ENCODE measurements around the gene KIF3C.
"Not testable (repeated sequence)": the region's sequence is repeated elsewhere in the genome, so short reads cannot be mapped to it uniquely, and the experiment has no call there.

Gene KIF3C

GRCh38 chr2:25998816-25999383, 16.6 kb upstream of the KIF3C start:
- not testable (repeated sequence) for DNase-seq

- DNase-seq, result no peak
Observed at GRCh38 chr2:25996844-25997243, 14.5 kb upstream of the KIF3C start.

GRCh38 chr2:25994509-25994908, 12.2 kb upstream of the KIF3C start:
- no peak for DNase-seq

GRCh38 chr2:25993049-25993448, 10.8 kb upstream of the KIF3C start:
- DNase-seq, result no peak

GRCh38 chr2:25992556-25992955, 10.3 kb upstream of the KIF3C start:
- DNase-seq, result no peak

- DNase-seq, result no peak
Observed at GRCh38 chr2:25991965-25992364, 9.7 kb upstream of the KIF3C start.

- no peak for DNase-seq
Observed at GRCh38 chr2:25989154-25989553, 6.9 kb upstream of the KIF3C start.

GRCh38 chr2:25988134-25988533, 5.8 kb upstream of the KIF3C start:
- DNase-seq, result no peak

GRCh38 chr2:25983735-25984134, 1.4 kb upstream of the KIF3C start:
- DNase-seq, result no peak

GRCh38 chr2:25982968-25983280, 627 bp upstream of the KIF3C start:
- no peak for DNase-seq

- no peak for DNase-seq
Observed at GRCh38 chr2:25981596-25982272, 563 bp downstream of the KIF3C start.

- DNase-seq, result no peak
Observed at GRCh38 chr2:25980951-25981350, 1.3 kb downstream of the KIF3C start.

GRCh38 chr2:25980076-25980887, 2.0 kb downstream of the KIF3C start:
- DNase-seq, result no peak

- no peak for DNase-seq
Observed at GRCh38 chr2:25979001-25979400, 3.3 kb downstream of the KIF3C start.

- DNase-seq, result no peak
Observed at GRCh38 chr2:25977768-25978167, 4.5 kb downstream of the KIF3C start.

GRCh38 chr2:25976983-25977741, 5.1 kb downstream of the KIF3C start:
- DNase-seq, result no peak

- DNase-seq, result no peak
Observed at GRCh38 chr2:25972049-25972823, 10.1 kb downstream of the KIF3C start.

- DNase-seq, result no peak
Observed at GRCh38 chr2:25971596-25971995, 10.7 kb downstream of the KIF3C start.

GRCh38 chr2:25966531-25967270, 15.6 kb downstream of the KIF3C start:
- no peak for DNase-seq

- no peak for DNase-seq
Observed at GRCh38 chr2:25964891-25965290, 17.4 kb downstream of the KIF3C start.

GRCh38 chr2:25960920-25961319, 21.4 kb downstream of the KIF3C start:
- DNase-seq, result no peak

GRCh38 chr2:25960396-25960795, 21.9 kb downstream of the KIF3C start:
- no peak for DNase-seq

Data from NCI-H748 treated with DMSO at 0.1 percent for 48 hours (cell line).